Measurements from ENCODE around the gene RUNDC3A.

DNA sequence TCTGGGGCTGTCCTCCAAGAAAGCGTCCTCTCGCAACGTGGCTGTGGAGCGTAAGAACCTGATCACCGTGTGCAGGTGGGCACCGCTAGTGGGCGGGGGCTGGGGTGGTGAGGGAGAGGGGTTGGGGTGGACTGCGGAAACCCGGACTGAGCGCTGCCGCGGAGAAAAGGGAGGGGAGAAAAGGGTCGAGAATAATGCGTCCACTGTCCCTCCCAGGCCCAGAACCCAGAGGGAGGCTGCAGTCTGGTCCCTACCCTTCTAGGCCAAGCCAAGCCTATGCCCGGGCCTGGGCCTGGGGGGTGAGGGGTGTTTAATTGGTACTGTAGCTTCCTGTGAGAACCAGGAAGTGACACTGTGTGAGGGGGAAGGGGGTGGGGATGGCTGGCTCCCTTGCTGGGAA, 464 bp downstream of the RUNDC3A start:
- TF ChIP-seq, protein P1, sequence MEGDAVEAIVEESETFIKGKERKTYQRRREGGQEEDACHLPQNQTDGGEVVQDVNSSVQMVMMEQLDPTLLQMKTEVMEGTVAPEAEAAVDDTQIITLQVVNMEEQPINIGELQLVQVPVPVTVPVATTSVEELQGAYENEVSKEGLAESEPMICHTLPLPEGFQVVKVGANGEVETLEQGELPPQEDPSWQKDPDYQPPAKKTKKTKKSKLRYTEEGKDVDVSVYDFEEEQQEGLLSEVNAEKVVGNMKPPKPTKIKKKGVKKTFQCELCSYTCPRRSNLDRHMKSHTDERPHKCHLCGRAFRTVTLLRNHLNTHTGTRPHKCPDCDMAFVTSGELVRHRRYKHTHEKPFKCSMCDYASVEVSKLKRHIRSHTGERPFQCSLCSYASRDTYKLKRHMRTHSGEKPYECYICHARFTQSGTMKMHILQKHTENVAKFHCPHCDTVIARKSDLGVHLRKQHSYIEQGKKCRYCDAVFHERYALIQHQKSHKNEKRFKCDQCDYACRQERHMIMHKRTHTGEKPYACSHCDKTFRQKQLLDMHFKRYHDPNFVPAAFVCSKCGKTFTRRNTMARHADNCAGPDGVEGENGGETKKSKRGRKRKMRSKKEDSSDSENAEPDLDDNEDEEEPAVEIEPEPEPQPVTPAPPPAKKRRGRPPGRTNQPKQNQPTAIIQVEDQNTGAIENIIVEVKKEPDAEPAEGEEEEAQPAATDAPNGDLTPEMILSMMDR (IDR thresholded peaks at IDR 0.05), result no peak
- no peak for TF ChIP-seq POLR2A (IDR thresholded peaks at IDR 0.05)
